GM18873 (cell line): ENCODE results near the gene TIMMDC1.
A peak's percentile ranks its signal among the peaks of the same experiment; 100 is the strongest.
"Not testable (repeated sequence)": the region's sequence is repeated elsewhere in the genome, so short reads cannot be mapped to it uniquely, and the experiment has no call there.

Experiments
- ATAC-seq: cut with Tn5 transposase; IDR thresholded peaks from one replicate; pipeline ENCODE4 v1.9.1; 2021; ENCODE audit warnings: mild to moderate bottlenecking, moderate library complexity, moderate number of reproducible peaks; ENCODE audit not compliant: unreplicated experiment, low FRiP score

The TIMMDC1 gene

GRCh38 chr3:119553823-119554415 lies 55.6 kb downstream of the TIMMDC1 start:
- ATAC-seq, result no peak

GRCh38 chr3:119555309-119555735 lies 57.0 kb downstream of the TIMMDC1 start:
- ATAC-seq, result no peak

GRCh38 chr3:119555929-119556328 lies 57.6 kb downstream of the TIMMDC1 start:
- no peak for ATAC-seq

- ATAC-seq, result no peak
Observed at GRCh38 chr3:119557192-119557876, 59.0 kb downstream of the TIMMDC1 start.

- ATAC-seq, result no peak
Observed at GRCh38 chr3:119557877-119558269, 59.5 kb downstream of the TIMMDC1 start.

GRCh38 chr3:119558626-119559317 lies 60.4 kb downstream of the TIMMDC1 start:
- ATAC-seq, result no peak

- peak; percentile 48 for ATAC-seq
Observed at GRCh38 chr3:119559441-119559963, 61.2 kb downstream of the TIMMDC1 start, which contains the start of gene CD80. Gene CD80, minus strand, starts transcription at chr3:119559614. Its CDS starts 1,886 bp downstream, at chr3:119557728.

- no peak for ATAC-seq
Observed at GRCh38 chr3:119560160-119560559, 61.8 kb downstream of the TIMMDC1 start.

GRCh38 chr3:119562307-119562961 lies 64.1 kb downstream of the TIMMDC1 start:
- ATAC-seq, result peak; percentile 81

GRCh38 chr3:119563334-119563733 lies 65.0 kb downstream of the TIMMDC1 start:
- ATAC-seq, result not testable (repeated sequence)

GRCh38 chr3:119569156-119569555 lies 70.8 kb downstream of the TIMMDC1 start:
- ATAC-seq, result no peak

GRCh38 chr3:119570229-119570628 lies 71.9 kb downstream of the TIMMDC1 start:
- ATAC-seq, result no peak

GRCh38 chr3:119571230-119571629 lies 72.9 kb downstream of the TIMMDC1 start:
- ATAC-seq, result no peak

- ATAC-seq, result no peak
Observed at GRCh38 chr3:119571688-119572087, 73.3 kb downstream of the TIMMDC1 start.
